CD4-positive, alpha-beta T cell treated with Interleukin-1 beta for 1 hour (primary cell): ENCODE measurements around the gene POP5.
"Not testable (repeated sequence)": the region's sequence is repeated elsewhere in the genome, so short reads cannot be mapped to it uniquely, and the experiment has no call there.

Source experiments
- DNase-seq, 2 donors: peaks; one replicate each; pipeline ENCODE4 v3.0.0-alpha.2; 2020 to 2022

POP5 gene

GRCh38 chr12:120536064-120536791 lies 45.0 kb downstream of the POP5 start:
- DNase-seq: peak; percentile 3 to 46

- peak; percentile 57 to 59 for DNase-seq
Measured at GRCh38 chr12:120534703-120535655, 46.2 kb downstream of the POP5 start.

DNA sequence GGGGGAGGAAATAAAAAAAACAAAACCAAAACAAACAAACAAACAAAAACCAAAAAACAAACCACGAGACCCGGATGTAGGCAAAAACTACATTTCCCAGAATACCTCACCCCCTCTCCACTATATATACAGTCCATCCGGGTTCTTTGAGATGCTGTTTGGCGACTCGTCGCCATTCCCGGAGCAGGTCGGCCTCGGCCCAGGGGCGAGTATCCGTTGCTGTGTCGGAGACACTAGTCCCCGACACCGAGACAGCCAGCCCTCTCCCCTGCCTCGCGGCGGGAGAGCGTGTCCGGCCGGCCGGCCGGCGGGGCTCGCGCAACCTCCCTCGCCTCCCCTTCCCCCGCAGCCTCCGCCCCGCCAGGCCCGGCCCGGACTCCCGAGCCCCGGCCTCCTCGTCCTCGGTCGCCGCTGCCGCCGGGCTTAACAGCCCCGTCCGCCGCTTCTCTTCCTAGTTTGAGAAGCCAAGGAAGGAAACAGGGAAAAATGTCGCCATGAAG lies 46.9 kb downstream of the POP5 start, which contains the start of gene RNF10:
Gene RNF10 (plus strand): TSS at position 154 of the 500 bp plus-strand sequence. CDS start 456 bp downstream, outside the sequence.
- DNase-seq: peak; percentile 80 to 91

GRCh38 chr12:120532701-120533238 lies 48.4 kb downstream of the POP5 start:
- DNase-seq: no peak

DNA sequence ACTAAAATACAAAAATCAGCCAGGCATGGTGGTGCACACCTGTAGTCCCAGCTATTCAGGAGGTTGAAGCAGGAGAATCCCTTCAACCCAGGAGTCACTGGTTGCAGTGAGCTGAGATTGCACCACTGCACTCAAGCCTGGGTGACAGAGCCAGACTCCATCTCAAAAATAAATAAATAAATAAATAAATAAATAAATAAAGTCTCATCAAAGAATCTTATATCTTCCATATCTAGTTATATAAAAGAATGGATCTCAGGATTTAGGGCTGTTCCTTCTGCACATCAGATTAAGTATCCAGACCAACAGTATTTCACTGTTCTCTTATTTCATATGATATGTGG lies 50.8 kb downstream of the POP5 start:
- not testable (repeated sequence) for DNase-seq

DNA sequence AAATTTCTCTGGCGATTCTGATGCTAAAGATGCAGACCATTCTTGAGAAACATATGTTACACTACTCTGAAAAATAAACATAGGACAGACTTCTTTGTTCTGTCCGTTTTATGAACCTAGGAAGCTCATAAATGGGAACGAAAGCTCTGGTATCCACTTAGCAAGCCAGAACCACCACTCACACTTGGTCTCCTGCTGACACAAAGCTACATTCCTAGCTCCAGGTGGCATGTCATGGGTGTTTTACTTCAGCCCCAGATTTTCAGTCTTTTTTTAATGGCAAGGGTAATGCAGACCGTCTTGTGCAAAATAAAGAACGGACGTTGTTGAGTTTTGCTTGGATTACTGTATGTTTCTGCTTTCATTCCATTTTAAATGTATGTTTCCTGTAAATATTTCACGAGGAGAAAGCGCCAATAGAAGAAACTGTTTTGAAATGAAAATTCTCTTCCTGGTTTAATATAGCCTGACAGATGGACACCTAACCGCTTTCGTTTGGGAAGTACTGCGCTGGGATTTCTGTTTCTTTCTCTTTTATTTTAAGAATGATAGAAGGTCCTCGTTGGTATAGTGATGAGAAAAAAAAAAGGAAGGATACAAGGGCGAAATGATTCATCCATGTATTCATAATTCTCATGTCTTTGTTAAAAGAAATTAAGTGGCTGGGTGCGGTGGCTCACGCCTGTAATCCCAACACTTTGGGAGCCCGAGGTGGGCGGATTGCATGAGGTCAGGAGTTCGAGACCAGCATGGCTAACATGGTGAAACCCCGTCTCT lies 51.4 kb downstream of the POP5 start:
- no peak for DNase-seq

- peak; percentile 86 to 88 for DNase-seq
Measured at GRCh38 chr12:120528861-120529525, 52.2 kb downstream of the POP5 start, which contains the start of gene COQ5. Gene COQ5, minus strand, starts transcription at chr12:120529158. Its CDS starts 17 bp downstream, at chr12:120529141.
